ENCODE measurements around the gene REPIN1. TPM values are rescaled to one million over a fixed set of nuclear protein-coding genes. Genes with fewer than 3 reads are reported as not detected.

REPIN1 gene
- total RNA-seq, 1 donor from 2014 or later, result 86.0 TPM

DNA sequence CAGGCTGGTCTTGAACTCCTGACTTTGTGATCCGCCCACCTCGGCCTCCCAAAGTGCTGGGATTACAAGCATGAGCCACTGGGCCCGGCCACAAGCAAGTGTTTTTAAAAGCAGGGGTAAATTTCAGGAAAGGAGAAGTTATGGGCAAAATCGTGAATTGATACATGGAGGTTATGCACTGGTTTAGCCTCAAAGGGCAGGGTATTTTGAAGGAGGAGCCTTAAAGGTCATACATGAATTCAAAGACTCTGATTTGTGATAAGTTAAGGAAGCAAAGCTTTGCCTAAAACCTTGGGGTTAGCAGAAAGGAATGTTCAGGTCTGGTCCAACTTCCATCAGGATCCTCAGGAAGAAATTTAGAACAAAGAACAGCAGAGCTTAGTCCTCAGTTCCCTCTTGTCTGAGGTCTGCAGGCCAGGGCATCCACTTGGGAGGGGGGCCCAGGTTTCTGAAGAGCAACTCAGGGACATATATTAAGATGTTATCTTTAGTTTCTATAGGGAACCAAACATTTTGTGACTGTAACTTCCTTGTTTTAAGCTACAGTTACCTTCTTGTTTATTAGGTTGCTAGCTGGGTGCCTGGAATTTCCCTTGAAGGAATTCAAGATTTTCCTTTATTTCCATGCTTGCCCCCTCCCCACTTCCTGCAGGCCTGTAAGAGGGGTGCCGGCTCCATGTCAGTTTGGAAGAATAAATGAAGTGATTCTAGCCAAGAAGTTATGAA, 2.8 kb upstream of the REPIN1 start:
- intact Hi-C loops (cut with DNase I), result no loop called here
- Histone ChIP-seq H3K27ac (peak overlapping the region; percentile 20), H3K36me3 (peaks cover 11% of the 10 kb centered on the region), H3K9me3 (no peaks in the 10 kb centered on the region), H3K4me1 (peaks cover 29% of the 10 kb centered on the region), H3K27me3 (ENCODE audit: low read depth) (no peaks in the 10 kb centered on the region), H3K4me3 (no peak overlapping the region)
- no peak for ATAC-seq
- TF ChIP-seq, protein P1, sequence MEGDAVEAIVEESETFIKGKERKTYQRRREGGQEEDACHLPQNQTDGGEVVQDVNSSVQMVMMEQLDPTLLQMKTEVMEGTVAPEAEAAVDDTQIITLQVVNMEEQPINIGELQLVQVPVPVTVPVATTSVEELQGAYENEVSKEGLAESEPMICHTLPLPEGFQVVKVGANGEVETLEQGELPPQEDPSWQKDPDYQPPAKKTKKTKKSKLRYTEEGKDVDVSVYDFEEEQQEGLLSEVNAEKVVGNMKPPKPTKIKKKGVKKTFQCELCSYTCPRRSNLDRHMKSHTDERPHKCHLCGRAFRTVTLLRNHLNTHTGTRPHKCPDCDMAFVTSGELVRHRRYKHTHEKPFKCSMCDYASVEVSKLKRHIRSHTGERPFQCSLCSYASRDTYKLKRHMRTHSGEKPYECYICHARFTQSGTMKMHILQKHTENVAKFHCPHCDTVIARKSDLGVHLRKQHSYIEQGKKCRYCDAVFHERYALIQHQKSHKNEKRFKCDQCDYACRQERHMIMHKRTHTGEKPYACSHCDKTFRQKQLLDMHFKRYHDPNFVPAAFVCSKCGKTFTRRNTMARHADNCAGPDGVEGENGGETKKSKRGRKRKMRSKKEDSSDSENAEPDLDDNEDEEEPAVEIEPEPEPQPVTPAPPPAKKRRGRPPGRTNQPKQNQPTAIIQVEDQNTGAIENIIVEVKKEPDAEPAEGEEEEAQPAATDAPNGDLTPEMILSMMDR (IDR thresholded peaks at IDR 0.05), result no peak
- DNase-seq, result no peak

DNA sequence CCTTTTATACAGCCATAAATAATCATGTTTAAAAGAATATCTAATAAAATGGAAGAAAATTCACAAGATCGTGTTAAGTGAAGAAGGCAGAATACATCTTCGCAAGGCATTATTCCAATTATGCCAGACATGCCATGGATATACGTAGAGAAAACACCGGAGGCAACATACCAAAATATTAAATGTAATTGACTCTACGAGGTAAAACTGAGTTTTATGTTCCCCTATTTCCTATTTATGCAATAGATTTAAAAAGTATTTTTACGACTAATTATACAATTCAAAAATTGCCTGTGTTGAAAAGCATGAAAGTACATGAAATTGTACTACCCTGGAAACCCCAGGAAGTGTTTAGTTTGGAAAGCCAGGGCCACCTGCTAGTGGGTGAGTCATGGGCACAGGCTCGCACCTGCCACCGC, 936 bp upstream of the REPIN1 start:
- DNase-seq (no peak), ATAC-seq (peak; percentile 76 to 88)
- Histone ChIP-seq H3K27me3 (ENCODE audit: low read depth) (no peaks in the 10 kb centered on the region), H3K4me3 (peak overlapping the region; percentile 95), H3K36me3 (peaks cover 29% of the 10 kb centered on the region), H3K27ac (peak overlapping the region; percentile 95), H3K4me1 (peaks cover 32% of the 10 kb centered on the region), H3K9me3 (no peaks in the 10 kb centered on the region)
- intact Hi-C loops (cut with DNase I), result no loop called here
- TF ChIP-seq, protein P1 (IDR thresholded peaks at IDR 0.05), result no peak

DNA sequence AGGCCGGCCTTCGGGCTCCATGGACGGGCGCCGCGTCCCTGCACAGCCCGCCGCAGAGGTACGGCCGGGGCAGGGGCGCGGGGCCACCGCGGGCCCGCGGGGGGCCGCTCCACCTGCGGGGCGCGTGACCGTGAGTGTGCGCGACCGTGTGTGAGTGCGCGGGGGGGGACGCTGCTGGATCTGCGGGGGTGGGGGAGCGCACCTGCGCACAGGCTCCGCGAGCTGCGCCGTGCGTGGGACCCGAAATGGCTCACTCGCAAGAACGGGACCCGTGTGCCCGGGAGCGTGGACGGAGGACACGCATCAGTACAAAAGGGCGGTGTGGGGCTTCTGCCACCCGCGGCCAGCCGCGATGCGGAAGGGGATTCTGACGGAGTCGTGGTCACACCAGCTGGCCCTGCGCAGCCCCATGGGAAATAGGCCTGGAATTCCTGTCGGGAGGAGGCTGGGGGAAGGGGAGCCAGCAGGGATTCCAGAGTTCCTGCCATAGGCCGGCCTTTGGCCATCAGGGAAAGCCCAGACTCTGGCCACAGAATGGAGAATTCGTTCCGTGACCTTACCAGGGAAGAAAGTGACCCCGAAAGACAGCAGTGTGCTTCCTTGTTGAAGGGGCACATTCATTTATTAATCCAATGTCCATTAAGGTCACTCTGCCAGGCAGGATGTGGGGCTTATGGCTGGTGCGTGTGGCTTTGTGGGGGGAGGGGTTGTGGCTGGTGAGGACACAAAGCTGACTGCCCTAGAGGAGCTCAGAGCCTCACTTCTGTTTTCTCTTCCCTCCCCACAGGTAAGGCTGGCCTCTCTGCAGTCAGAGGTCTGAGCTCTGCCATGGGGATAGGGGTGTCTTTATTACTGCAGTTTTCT, 494 bp downstream of the REPIN1 start:
- intact Hi-C loops (cut with DNase I), result no loop called here
- Histone ChIP-seq H3K27me3 (ENCODE audit: low read depth) (no peaks in the 10 kb centered on the region), H3K27ac (peak overlapping the region; percentile 95), H3K9me3 (no peaks in the 10 kb centered on the region), H3K4me1 (peaks cover 43% of the 10 kb centered on the region), H3K36me3 (peaks cover 43% of the 10 kb centered on the region), H3K4me3 (peak overlapping the region; percentile 95)
- ATAC-seq (peak; percentile 60 to 75), DNase-seq (peak; percentile 75)
- TF ChIP-seq, protein P1 (IDR thresholded peaks at IDR 0.05), result no peak

DNA sequence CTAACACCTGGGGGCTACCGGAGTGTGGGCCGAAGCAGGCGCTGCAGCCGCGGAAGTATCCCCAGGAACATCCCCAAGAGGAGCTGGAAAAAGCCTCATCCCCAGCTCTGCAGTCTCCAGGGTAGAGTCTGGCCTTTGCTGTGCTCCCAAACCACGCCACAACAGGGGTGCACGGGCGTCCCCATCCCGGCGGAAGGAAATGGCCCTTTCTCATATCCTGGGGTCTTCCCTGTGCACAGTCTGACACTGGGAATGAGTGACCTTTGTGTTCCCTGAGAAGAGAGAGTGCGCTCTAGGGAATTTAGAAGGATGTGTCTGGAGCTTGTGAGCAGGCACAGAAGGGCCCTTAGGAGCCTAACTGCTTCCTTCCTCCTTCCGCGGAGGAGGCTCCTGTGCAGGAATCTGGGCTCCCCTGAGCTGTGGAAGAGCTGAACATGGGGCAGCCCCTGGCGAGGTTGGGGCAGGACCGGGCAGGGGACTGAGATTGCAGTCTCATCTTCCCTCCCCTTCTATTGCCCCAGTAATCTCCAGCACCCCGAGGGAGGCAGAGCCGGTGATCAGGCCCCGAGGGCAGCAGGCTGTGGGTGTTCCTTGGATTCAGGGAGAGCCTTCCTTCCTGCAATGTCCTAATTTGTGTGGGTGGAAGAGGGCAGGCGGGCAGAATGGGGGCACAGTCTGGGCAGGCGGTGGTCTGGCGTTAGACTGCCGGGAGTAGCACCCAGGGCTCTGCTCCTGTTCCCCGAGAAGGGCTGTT, 1.3 kb downstream of the REPIN1 start:
- H3K4me3 ChIP-seq, result peak overlapping the region; percentile 95
- H3K36me3 ChIP-seq, result peaks cover 50% of the 10 kb centered on the region
- no peaks in the 10 kb centered on the region for H3K27me3 ChIP-seq (ENCODE audit: low read depth)
- DNase-seq, result no peak
- intact Hi-C loops (cut with DNase I), result no loop called here
- peak overlapping the region; percentile 95 for H3K27ac ChIP-seq
- H3K4me1 ChIP-seq, result peaks cover 43% of the 10 kb centered on the region
- H3K9me3 ChIP-seq, result no peaks in the 10 kb centered on the region
- TF ChIP-seq, protein P1 (IDR thresholded peaks at IDR 0.05), result no peak
- ATAC-seq, result no peak

DNA sequence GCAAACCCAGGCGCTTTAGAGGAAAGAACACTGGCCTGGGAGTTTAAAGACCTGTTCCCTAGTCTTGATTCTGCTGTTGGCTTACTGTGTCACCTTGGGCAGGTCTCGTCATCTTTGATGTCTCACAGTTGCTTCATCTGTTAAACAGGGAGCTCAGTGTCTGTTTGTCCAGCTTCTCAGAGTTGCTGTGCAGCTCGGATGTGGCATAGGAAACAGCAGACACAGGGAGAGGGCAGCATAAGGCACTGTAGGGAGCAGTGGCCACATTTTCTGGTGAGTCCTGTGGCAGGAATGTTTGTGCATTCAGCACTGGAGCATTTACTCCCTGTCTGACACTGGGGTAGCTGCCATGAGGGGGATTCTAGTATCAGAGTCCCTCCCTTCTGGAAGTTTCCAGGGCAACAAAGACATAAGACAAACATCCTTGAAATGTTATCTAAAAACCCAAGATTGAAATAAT, 2.0 kb downstream of the REPIN1 start:
- TF ChIP-seq, protein P1 (IDR thresholded peaks at IDR 0.05), result no peak
- Histone ChIP-seq H3K27me3 (ENCODE audit: low read depth) (no peaks in the 10 kb centered on the region), H3K9me3 (no peaks in the 10 kb centered on the region), H3K36me3 (peaks cover 50% of the 10 kb centered on the region), H3K4me3 (no peak overlapping the region), H3K27ac (peak overlapping the region; percentile 95), H3K4me1 (peaks cover 47% of the 10 kb centered on the region)
- intact Hi-C loops (cut with DNase I), result no loop called here
- DNase-seq (no peak), ATAC-seq (no peak)

Measured in lower lobe of right lung (tissue), 2 donors.